CD4-positive, alpha-beta T cell (primary cell): ENCODE measurements around the gene MFSD2A. TPM values are rescaled to one million over a fixed set of nuclear protein-coding genes. Genes with fewer than 3 reads are reported as not detected.

Experiments used
- ATAC-seq: fragments of 200-7000 bp; cut with Tn5 transposase; one replicate; pipeline ENCODE4 v1.10.0; 2022; ENCODE audit warnings: mild to moderate bottlenecking; ENCODE audit not compliant: poor library complexity
- CTCF ChIA-PET: fragments of 350-600 bp; sonication (Branson Sonifier 250); formaldehyde crosslinking; loops from one replicate; lab custom pipeline; 2021; ENCODE audit warnings: antibody characterized with exemption, inconsistent platforms; lab: Charles Lee
- POLR2A ChIA-PET: fragments of 350-600 bp; sonication (Branson Sonifier 250); formaldehyde crosslinking; loops from one replicate; lab custom pipeline; 2021; ENCODE audit warnings: antibody characterized with exemption, inconsistent platforms; lab: Charles Lee
- DNase-seq, 14 experiments: peaks; one replicate each; pipeline ENCODE4 v3.0.0-alpha.2; 2013 to 2020; ENCODE audit warnings: mixed read lengths in 2 of 14
- H3K27ac ChIP-seq, 2 donors: one replicate each; pipeline versions ENCODE4 v1.5.1 to v1.7.0; 2013; ENCODE audit warnings: low read length in 2 of 2, low read depth in 1 of 2, mild to moderate bottlenecking in 1 of 2
- H3K27me3 ChIP-seq, 2 experiments: 1 replicate in 1 of 2; 2 replicates in 1 of 2; pipeline versions ENCODE4 v1.6.1 to v1.7.0; 2013; ENCODE audit warnings: low read length in 2 of 2, control low read depth in 1 of 2, mild to moderate bottlenecking in 1 of 2, moderate library complexity in 1 of 2; ENCODE audit not compliant: insufficient read depth in 2 of 2, control insufficient read depth in 1 of 2
- H3K36me3 ChIP-seq: one replicate; pipeline ENCODE4 v1.6.1; 2013; ENCODE audit warnings: low read length, control low read depth; ENCODE audit not compliant: insufficient read depth
- H3K4me1 ChIP-seq: one replicate; pipeline ENCODE4 v1.6.1; 2013; ENCODE audit warnings: low read length, control low read depth; ENCODE audit not compliant: insufficient read depth
- H3K4me3 ChIP-seq: one replicate; pipeline ENCODE4 v1.5.1; 2013; ENCODE audit warnings: mild to moderate bottlenecking, low read length, moderate library complexity
- H3K9me3 ChIP-seq, 2 experiments: 1 replicate in 1 of 2; 2 replicates in 1 of 2; pipeline versions ENCODE4 v1.6.1 to v1.7.0; 2013; ENCODE audit warnings: low read length in 2 of 2, mild to moderate bottlenecking in 2 of 2, control low read depth in 1 of 2, moderate library complexity in 1 of 2; ENCODE audit not compliant: control insufficient read depth in 1 of 2, insufficient read depth in 1 of 2
- H3K27ac Mint-ChIP-seq: one replicate; pipeline ENCODE4 v1.8.0; 2020; ENCODE audit warnings: mixed read lengths
- H3K27me3 Mint-ChIP-seq: one replicate; pipeline ENCODE4 v1.8.0; 2021; ENCODE audit warnings: mixed read lengths
- H3K36me3 Mint-ChIP-seq: one replicate; pipeline ENCODE4 v1.8.0; 2021; ENCODE audit warnings: low read depth, mixed read lengths
- H3K4me1 Mint-ChIP-seq: one replicate; pipeline ENCODE4 v1.8.0; 2021; ENCODE audit warnings: low read depth, mixed read lengths
- H3K4me3 Mint-ChIP-seq: one replicate; pipeline ENCODE4 v1.8.0; 2020; ENCODE audit warnings: mild to moderate bottlenecking, mixed read lengths
- H3K9me3 Mint-ChIP-seq: one replicate; pipeline ENCODE4 v1.8.0; 2020; ENCODE audit warnings: mixed read lengths
- intact Hi-C, 2 experiments: fragments of 100-400 bp; cut with DNase I in 1 of 2; cut with micrococcal nuclease in 1 of 2; formaldehyde crosslinking; loops; one replicate each; pipeline versions ENCODE4 v1.15.1 to v1.9.0; 2023 to 2025; cut with DNase I, micrococcal nuclease
- total RNA-seq, 174 experiments: library from RNA in 2 of 174; stranded (reverse) in 2 of 174; gene quantifications; one replicate each; pipeline ENCODE4 v1.2.3 and lab custom pipeline; 2021 to 2026
- TF ChIP-seq, protein P1 (sequence below): fragments of 200-600 bp; IDR thresholded peaks from one replicate; pipeline ENCODE4 v1.8.0; 2022; ENCODE audit warnings: antibody characterized with exemption, mild to moderate bottlenecking

MFSD2A gene
- total RNA-seq, 2 experiments from 2014 or later = 2.5 to 2.7 TPM

DNA sequence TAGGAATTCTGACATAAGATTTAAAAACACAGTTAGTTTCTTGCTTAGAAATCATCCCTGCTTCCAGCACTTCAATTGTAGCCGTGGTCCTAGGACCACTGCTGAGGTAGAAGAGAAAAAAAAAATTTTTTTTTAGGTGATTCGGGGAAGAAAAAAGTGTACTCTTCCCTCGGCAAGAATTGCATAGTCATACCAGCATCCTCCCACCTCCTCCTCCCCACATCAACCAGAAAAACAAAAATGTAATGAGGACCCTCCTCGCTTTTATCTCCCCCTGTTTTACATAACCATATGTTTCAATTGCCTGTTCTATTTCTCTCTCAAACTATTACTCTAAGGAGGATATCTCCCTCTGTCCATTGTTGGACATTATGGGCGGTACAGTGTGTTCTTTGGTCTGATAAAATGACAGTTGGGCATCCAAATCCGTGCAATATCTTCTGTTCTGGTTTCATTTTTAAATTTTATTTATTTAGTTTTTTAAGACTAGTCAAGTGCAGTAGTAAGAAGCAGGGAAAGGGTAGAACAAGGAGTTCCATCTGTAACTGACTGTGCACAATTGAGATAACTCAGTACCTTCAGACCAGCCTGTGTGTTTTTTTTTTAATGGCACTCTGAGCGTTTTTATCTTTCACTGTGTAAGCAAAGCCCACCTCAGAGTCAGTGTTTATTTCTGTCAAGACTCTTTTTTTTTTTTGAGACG lies 10.4 kb upstream of the MFSD2A start:
- Mint-ChIP-seq H3K9me3 (no peaks in the 10 kb centered on the region), H3K4me1 (no peaks in the 10 kb centered on the region), H3K27me3 (peaks cover 8% of the 10 kb centered on the region), H3K4me3 (no peak overlapping the region), H3K36me3 (no peaks in the 10 kb centered on the region), H3K27ac (no peak overlapping the region)
- TF ChIP-seq, protein P1, sequence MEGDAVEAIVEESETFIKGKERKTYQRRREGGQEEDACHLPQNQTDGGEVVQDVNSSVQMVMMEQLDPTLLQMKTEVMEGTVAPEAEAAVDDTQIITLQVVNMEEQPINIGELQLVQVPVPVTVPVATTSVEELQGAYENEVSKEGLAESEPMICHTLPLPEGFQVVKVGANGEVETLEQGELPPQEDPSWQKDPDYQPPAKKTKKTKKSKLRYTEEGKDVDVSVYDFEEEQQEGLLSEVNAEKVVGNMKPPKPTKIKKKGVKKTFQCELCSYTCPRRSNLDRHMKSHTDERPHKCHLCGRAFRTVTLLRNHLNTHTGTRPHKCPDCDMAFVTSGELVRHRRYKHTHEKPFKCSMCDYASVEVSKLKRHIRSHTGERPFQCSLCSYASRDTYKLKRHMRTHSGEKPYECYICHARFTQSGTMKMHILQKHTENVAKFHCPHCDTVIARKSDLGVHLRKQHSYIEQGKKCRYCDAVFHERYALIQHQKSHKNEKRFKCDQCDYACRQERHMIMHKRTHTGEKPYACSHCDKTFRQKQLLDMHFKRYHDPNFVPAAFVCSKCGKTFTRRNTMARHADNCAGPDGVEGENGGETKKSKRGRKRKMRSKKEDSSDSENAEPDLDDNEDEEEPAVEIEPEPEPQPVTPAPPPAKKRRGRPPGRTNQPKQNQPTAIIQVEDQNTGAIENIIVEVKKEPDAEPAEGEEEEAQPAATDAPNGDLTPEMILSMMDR = no peak
- ATAC-seq (no peak), DNase-seq (no peak)
- Histone ChIP-seq H3K27ac (no peak overlapping the region), H3K27me3 (peaks cover 0 to 3% of the 10 kb centered on the region in 2 experiments), H3K4me1 (no peaks in the 10 kb centered on the region), H3K36me3 (no peaks in the 10 kb centered on the region), H3K4me3 (no peak overlapping the region), H3K9me3 (no peaks in the 10 kb centered on the region)
- intact Hi-C loops = no loop called here
- ChIA-PET CTCF (no interaction called here), POLR2A (no interaction called here)

DNA sequence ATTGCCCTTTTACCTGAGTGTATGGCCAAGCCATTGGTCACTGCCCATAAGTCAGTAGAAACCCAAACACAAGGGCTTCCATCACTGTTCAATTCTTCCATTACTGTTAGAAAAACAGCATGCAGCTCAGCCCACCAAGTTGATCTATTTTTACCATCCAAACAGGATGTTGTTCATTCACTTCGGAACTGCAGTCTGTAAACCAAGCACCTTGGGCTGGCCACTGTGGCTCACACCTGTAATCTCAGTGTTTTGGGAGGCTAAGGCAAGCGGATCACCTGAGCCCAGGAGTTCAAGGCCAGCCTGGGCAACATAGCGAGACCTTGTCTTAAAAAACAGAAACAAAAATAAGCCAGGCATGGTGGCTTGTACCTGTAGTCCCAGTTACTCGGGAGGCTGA lies 8.7 kb upstream of the MFSD2A start:
- intact Hi-C loops = no loop called here
- DNase-seq = no peak
- no peaks in the 10 kb centered on the region for H3K4me1 Mint-ChIP-seq
- TF ChIP-seq, protein P1 = no peak
- no peaks in the 10 kb centered on the region for H3K36me3 ChIP-seq
- no peak overlapping the region for H3K27ac Mint-ChIP-seq
- H3K4me3 Mint-ChIP-seq = no peak overlapping the region
- ChIA-PET CTCF (no interaction called here), POLR2A (no interaction called here)
- H3K9me3 ChIP-seq = no peaks in the 10 kb centered on the region
- no peak for ATAC-seq
- H3K4me1 ChIP-seq = no peaks in the 10 kb centered on the region
- no peaks in the 10 kb centered on the region for H3K36me3 Mint-ChIP-seq
- H3K27me3 ChIP-seq = peaks cover 0 to 3% of the 10 kb centered on the region in 2 experiments
- no peak overlapping the region for H3K27ac ChIP-seq
- H3K27me3 Mint-ChIP-seq = peaks cover 8% of the 10 kb centered on the region
- no peak overlapping the region for H3K4me3 ChIP-seq
- no peaks in the 10 kb centered on the region for H3K9me3 Mint-ChIP-seq

DNA sequence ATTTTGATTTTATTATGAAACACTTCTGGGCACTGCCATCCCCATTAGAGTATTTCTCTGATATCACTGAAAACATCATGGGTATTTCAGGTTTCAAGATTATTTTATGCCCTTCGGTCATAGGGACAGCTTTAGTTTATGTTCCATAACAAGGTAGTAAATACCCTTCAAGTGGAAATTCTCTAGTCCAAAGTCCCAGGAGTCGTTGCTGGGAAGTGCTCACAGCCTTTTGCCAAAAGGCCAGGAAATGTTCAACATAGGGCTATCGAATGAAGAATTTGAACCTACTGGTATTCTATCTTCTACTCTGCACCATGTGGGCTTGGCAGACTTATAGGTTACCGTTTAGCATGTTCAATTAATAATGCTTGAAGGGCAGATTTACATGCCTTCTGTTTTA lies 7.7 kb upstream of the MFSD2A start:
- POLR2A ChIA-PET = no interaction called here

More for the DNA sequence above, 7.7 kb upstream of the MFSD2A start:
- Histone ChIP-seq H3K36me3 (no peaks in the 10 kb centered on the region), H3K27me3 (peaks cover 0 to 3% of the 10 kb centered on the region in 2 experiments), H3K4me1 (no peaks in the 10 kb centered on the region), H3K9me3 (no peaks in the 10 kb centered on the region), H3K4me3 (no peak overlapping the region), H3K27ac (no peak overlapping the region)
- TF ChIP-seq, protein P1 = no peak
- H3K27ac Mint-ChIP-seq = no peak overlapping the region
- no peaks in the 10 kb centered on the region for H3K4me1 Mint-ChIP-seq
- peaks cover 8% of the 10 kb centered on the region for H3K27me3 Mint-ChIP-seq
- intact Hi-C loops = no loop called here
- ATAC-seq = no peak
- no peak for DNase-seq
- CTCF ChIA-PET = no interaction called here
- H3K9me3 Mint-ChIP-seq = no peaks in the 10 kb centered on the region
- no peaks in the 10 kb centered on the region for H3K36me3 Mint-ChIP-seq
- H3K4me3 Mint-ChIP-seq = no peak overlapping the region
